Hepatocyte (in vitro differentiated cells): ENCODE results near the gene DTNA.

Source experiments
- EZH2 ChIP-seq: fragments of 200-600 bp; sonication (generic); IDR thresholded peaks from 2 replicates; pipeline ENCODE4 v1.6.1; 2016; ENCODE audit warnings: antibody characterized with exemption, mild to moderate bottlenecking, borderline replicate concordance
- TF ChIP-seq, protein P1 (sequence below): fragments of 200-600 bp; sonication (generic); IDR thresholded peaks from 2 replicates; pipeline ENCODE4 v1.5.1; 2016; ENCODE audit warnings: antibody characterized with exemption, mild to moderate bottlenecking; ENCODE audit not compliant: poor library complexity

DNA sequence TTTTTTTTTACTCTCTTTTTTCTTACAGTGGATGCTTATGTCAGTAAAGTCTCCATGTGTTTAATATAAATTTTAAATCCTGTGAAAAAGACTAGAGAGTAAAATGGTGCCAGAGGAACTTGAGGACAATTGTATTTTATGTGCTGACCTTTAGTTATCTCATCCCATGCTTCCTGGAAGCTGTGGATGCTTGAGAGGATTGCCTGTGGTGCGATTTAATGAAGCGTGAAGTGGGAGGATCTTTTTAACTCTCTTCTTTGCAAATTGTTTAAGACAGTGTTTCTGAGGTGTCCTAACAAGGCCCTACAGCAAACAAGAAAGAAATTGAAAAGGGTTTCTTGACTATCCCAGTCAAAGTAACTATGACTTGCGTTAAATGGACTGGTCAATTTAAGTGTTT is 84.2 kb downstream of the DTNA start:
- TF ChIP-seq, protein P1, sequence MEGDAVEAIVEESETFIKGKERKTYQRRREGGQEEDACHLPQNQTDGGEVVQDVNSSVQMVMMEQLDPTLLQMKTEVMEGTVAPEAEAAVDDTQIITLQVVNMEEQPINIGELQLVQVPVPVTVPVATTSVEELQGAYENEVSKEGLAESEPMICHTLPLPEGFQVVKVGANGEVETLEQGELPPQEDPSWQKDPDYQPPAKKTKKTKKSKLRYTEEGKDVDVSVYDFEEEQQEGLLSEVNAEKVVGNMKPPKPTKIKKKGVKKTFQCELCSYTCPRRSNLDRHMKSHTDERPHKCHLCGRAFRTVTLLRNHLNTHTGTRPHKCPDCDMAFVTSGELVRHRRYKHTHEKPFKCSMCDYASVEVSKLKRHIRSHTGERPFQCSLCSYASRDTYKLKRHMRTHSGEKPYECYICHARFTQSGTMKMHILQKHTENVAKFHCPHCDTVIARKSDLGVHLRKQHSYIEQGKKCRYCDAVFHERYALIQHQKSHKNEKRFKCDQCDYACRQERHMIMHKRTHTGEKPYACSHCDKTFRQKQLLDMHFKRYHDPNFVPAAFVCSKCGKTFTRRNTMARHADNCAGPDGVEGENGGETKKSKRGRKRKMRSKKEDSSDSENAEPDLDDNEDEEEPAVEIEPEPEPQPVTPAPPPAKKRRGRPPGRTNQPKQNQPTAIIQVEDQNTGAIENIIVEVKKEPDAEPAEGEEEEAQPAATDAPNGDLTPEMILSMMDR, result no peak
- no peak for TF ChIP-seq EZH2
